HAP-1 (cell line): ENCODE data around the gene CLCN2.

Experiments
- DNase-seq, 2 experiments: peaks; one replicate each; pipeline ENCODE4 v3.0.0-alpha.2; 2016 to 2020; ENCODE audit warnings: low spot score in 2 of 2
- H3K27me3 ChIP-seq: fragments of 250-450 bp; sonication (Bioruptor Pico); 2 replicates; pipeline ENCODE4 v1.5.1; 2020; ENCODE audit warnings: low read depth, mild to moderate bottlenecking, moderate library complexity
- H3K36me3 ChIP-seq: fragments of 250-450 bp; sonication (Bioruptor Pico); replicated peaks from 2 replicates; pipeline ENCODE4 v1.5.1; 2020; ENCODE audit warnings: mild to moderate bottlenecking
- H3K4me1 ChIP-seq: fragments of 250-450 bp; sonication (Bioruptor Pico); 2 replicates; pipeline ENCODE4 v1.5.1; 2020; ENCODE audit warnings: mild to moderate bottlenecking
- H3K4me3 ChIP-seq: fragments of 250-450 bp; sonication (Bioruptor Pico); 2 replicates; pipeline ENCODE4 v1.5.1; 2020; ENCODE audit warnings: mild to moderate bottlenecking, moderate library complexity
- H3K9me3 ChIP-seq: fragments of 250-450 bp; sonication (Bioruptor Pico); 2 replicates; pipeline ENCODE4 v1.5.1; 2020; ENCODE audit warnings: mild to moderate bottlenecking, moderate library complexity
- in situ Hi-C: fragments of 300-500 bp; cut with MboI; formaldehyde crosslinking; loops from 3 replicates; pipeline ENCODE4 v1.14.3; 2020; ENCODE audit warnings: low sequenced_read_pairs, inconsistent platforms, mixed read lengths

CLCN2 gene

GRCh38 chr3:184386047-184386806 is 24.8 kb upstream of the CLCN2 start:
- Histone ChIP-seq H3K27me3 (no peaks in the 10 kb centered on the region), H3K4me3 (no peak overlapping the region), H3K4me1 (no peaks in the 10 kb centered on the region), H3K9me3 (no peaks in the 10 kb centered on the region), H3K36me3 (no peaks in the 10 kb centered on the region)
- in situ Hi-C loops = no loop called here
- DNase-seq = no peak

GRCh38 chr3:184384856-184385422 is 23.5 kb upstream of the CLCN2 start:
- no peak for DNase-seq
- H3K4me1 ChIP-seq = peaks cover 4% of the 10 kb centered on the region; the same call in 1 of the 2 replicates
- H3K9me3 ChIP-seq = no peaks in the 10 kb centered on the region
- no peak overlapping the region for H3K4me3 ChIP-seq
- no peaks in the 10 kb centered on the region for H3K36me3 ChIP-seq
- in situ Hi-C loops = no loop called here
- no peaks in the 10 kb centered on the region for H3K27me3 ChIP-seq

- no peaks in the 10 kb centered on the region for H3K27me3 ChIP-seq
- peaks cover 4% of the 10 kb centered on the region; the same call in 1 of the 2 replicates for H3K4me1 ChIP-seq
- no peak for DNase-seq
- H3K4me3 ChIP-seq = no peak overlapping the region
- H3K9me3 ChIP-seq = no peaks in the 10 kb centered on the region
- in situ Hi-C loops = no loop called here
- H3K36me3 ChIP-seq = no peaks in the 10 kb centered on the region
These were observed 22.9 kb upstream of the CLCN2 start for GRCh38 chr3:184384342-184384741.

GRCh38 chr3:184383033-184383740 is 21.8 kb upstream of the CLCN2 start:
- peaks cover 4% of the 10 kb centered on the region; the same call in 1 of the 2 replicates for H3K4me1 ChIP-seq
- in situ Hi-C loops = no loop called here
- no peaks in the 10 kb centered on the region for H3K9me3 ChIP-seq
- H3K4me3 ChIP-seq = no peak overlapping the region
- H3K36me3 ChIP-seq = no peaks in the 10 kb centered on the region
- H3K27me3 ChIP-seq = no peaks in the 10 kb centered on the region
- DNase-seq = no peak

GRCh38 chr3:184382326-184383032 is 21.1 kb upstream of the CLCN2 start:
- no peak for DNase-seq
- in situ Hi-C loops = no loop called here
- peaks cover 4% of the 10 kb centered on the region; the same call in 1 of the 2 replicates for H3K4me1 ChIP-seq
- no peaks in the 10 kb centered on the region for H3K27me3 ChIP-seq
- no peaks in the 10 kb centered on the region for H3K9me3 ChIP-seq
- H3K36me3 ChIP-seq = no peaks in the 10 kb centered on the region
- no peak overlapping the region for H3K4me3 ChIP-seq

GRCh38 chr3:184381261-184382224 is 20.1 kb upstream of the CLCN2 start:
- no peaks in the 10 kb centered on the region for H3K36me3 ChIP-seq
- in situ Hi-C loops = no loop called here
- DNase-seq = no peak
- peaks cover 4% of the 10 kb centered on the region; the same call in 1 of the 2 replicates for H3K4me1 ChIP-seq
- H3K27me3 ChIP-seq = no peaks in the 10 kb centered on the region
- peak overlapping the region; percentile 30; the same call in 1 of the 2 replicates for H3K4me3 ChIP-seq
- H3K9me3 ChIP-seq = no peaks in the 10 kb centered on the region

- in situ Hi-C loops = no loop called here
- no peaks in the 10 kb centered on the region for H3K36me3 ChIP-seq
- DNase-seq = peak in 1 of 2 experiments; percentile 26
- H3K9me3 ChIP-seq = no peaks in the 10 kb centered on the region
- H3K27me3 ChIP-seq = no peaks in the 10 kb centered on the region
- H3K4me3 ChIP-seq = peak overlapping the region; percentile 30
- peaks cover 4% of the 10 kb centered on the region; the same call in 1 of the 2 replicates for H3K4me1 ChIP-seq
These were observed 19.3 kb upstream of the CLCN2 start for GRCh38 chr3:184380627-184381260.

- H3K36me3 ChIP-seq = no peaks in the 10 kb centered on the region
- H3K4me3 ChIP-seq = peak overlapping the region; percentile 30
- H3K27me3 ChIP-seq = no peaks in the 10 kb centered on the region
- in situ Hi-C loops = no loop called here
- peak in 1 of 2 experiments; percentile 82 for DNase-seq
- H3K4me1 ChIP-seq = peaks cover 4% of the 10 kb centered on the region; the same call in 1 of the 2 replicates
- H3K9me3 ChIP-seq = no peaks in the 10 kb centered on the region
These were observed 18.8 kb upstream of the CLCN2 start for GRCh38 chr3:184380185-184380626.

GRCh38 chr3:184379358-184380184 is 18.2 kb upstream of the CLCN2 start, which contains the start of gene CHRD:
CHRD (plus strand) TSS chr3:184380054; CDS start chr3:184380319, 265 bp downstream.
- in situ Hi-C loops = no loop called here
- peak in 1 of 2 experiments; percentile 43 for DNase-seq
- H3K27me3 ChIP-seq = 0 out of 2 replicates have a peak, but pooled peaks cover 2% of the 10 kb centered on the region
- no peaks in the 10 kb centered on the region for H3K9me3 ChIP-seq
- peaks cover 4% of the 10 kb centered on the region; the same call in 1 of the 2 replicates for H3K4me1 ChIP-seq
- H3K36me3 ChIP-seq = no peaks in the 10 kb centered on the region
- peak within 1 kb of the TSS; percentile 30 for H3K4me3 ChIP-seq

GRCh38 chr3:184378651-184379357 is 17.4 kb upstream of the CLCN2 start:
- H3K4me1 ChIP-seq = peaks cover 4% of the 10 kb centered on the region; the same call in 1 of the 2 replicates
- H3K27me3 ChIP-seq = 0 out of 2 replicates have a peak, but pooled peaks cover 2% of the 10 kb centered on the region
- H3K36me3 ChIP-seq = no peaks in the 10 kb centered on the region
- DNase-seq = no peak
- in situ Hi-C loops = no loop called here
- H3K9me3 ChIP-seq = no peaks in the 10 kb centered on the region
- H3K4me3 ChIP-seq = no peak overlapping the region

GRCh38 chr3:184377882-184378445 is 16.6 kb upstream of the CLCN2 start, which contains the start of gene THPO:
THPO (minus strand) TSS chr3:184378207; CDS start chr3:184376259, 1,948 bp downstream.
- H3K4me3 ChIP-seq = no peak within 1 kb of the TSS
- H3K27me3 ChIP-seq = 0 out of 2 replicates have a peak, but pooled peaks cover 2% of the 10 kb centered on the region
- peaks cover 4% of the 10 kb centered on the region; the same call in 1 of the 2 replicates for H3K4me1 ChIP-seq
- H3K36me3 ChIP-seq = no peaks in the 10 kb centered on the region
- no peaks in the 10 kb centered on the region for H3K9me3 ChIP-seq
- peak in 1 of 2 experiments; percentile 26 for DNase-seq
- in situ Hi-C loops = no loop called here
